Measurements from ENCODE around the gene GOLGA6L4. TPM values are rescaled to one million over a fixed set of nuclear protein-coding genes. Genes with fewer than 3 reads are reported as not detected.

The GOLGA6L4 gene, protein sequence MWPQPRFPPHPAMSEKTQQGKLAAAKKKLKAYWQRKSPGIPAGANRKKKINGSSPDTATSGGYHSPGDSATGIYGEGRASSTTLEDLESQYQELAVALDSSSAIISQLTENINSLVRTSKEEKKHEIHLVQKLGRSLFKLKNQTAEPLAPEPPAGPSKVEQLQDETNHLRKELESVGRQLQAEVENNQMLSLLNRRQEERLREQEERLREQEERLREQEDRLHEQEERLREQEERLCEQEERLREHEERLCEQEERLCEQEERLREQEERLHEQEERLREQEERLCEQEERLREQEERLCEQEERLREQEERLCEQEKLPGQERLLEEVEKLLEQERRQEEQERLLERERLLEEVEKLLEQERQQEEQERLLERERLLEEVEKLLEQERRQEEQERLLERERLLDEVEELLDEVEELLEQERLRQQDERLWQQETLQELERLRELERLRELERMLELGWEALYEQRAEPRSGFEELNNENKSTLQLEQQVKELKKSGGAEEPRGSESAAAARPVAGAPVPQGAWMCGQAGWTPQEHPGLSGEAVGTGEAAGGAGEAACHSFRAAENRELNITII
- total RNA-seq (2022; extraction: Qiagen RNA extraction): 0.60 to 1.6 TPM (median 0.88 TPM) in 5 replicates

DNA sequence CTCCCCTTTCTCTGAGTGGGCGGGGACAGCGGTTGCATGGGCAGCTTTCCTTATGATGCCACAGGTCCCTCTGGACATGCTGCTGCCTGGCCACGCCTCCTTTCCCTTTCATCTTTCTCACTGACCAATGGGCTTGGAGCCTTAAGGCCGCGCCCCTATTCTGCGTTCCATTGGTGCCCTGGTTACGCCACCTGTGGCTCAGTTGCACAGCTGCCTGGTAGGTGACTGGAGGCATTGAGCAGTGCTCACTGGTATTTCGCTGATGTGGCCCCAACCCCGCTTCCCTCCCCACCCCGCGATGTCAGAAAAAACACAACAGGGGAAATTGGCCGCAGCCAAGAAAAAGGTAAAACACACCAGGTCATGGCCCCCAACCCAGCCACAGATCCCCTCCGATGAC is at the start of gene GOLGA6L4:
GOLGA6L4 (plus strand) TSS at position 201 of the 400 bp plus-strand sequence; CDS start at position 263, 62 bp downstream.

Measured in A549 treated with AZD2906 at 1 μM for 4 hours (cell line).